GM13976 (cell line): ENCODE data around the gene SLC4A5.
"Not testable (repeated sequence)": the region's sequence is repeated elsewhere in the genome, so short reads cannot be mapped to it uniquely, and the experiment has no call there.

Experiments
- DNase-seq: peaks from one replicate; pipeline ENCODE4 v3.0.0; 2012; ENCODE audit warnings: low spot score
- CTCF ChIP-seq: IDR thresholded peaks from 2 replicates; pipeline ENCODE4 v1.5.1; 2012; ENCODE audit warnings: borderline replicate concordance, mild to moderate bottlenecking; ENCODE audit not compliant: insufficient read depth; ENCODE audit errors: extremely low read depth, missing control alignments, control extremely low read depth
- in situ Hi-C: fragments of 300-500 bp; cut with MboI; formaldehyde crosslinking; loops from one replicate; pipeline ENCODE4 v1.12.0; 2022; ENCODE audit warnings: low sequenced_read_pairs, mixed read lengths, inconsistent platforms; ENCODE audit not compliant: unreplicated experiment

The SLC4A5 gene

DNA sequence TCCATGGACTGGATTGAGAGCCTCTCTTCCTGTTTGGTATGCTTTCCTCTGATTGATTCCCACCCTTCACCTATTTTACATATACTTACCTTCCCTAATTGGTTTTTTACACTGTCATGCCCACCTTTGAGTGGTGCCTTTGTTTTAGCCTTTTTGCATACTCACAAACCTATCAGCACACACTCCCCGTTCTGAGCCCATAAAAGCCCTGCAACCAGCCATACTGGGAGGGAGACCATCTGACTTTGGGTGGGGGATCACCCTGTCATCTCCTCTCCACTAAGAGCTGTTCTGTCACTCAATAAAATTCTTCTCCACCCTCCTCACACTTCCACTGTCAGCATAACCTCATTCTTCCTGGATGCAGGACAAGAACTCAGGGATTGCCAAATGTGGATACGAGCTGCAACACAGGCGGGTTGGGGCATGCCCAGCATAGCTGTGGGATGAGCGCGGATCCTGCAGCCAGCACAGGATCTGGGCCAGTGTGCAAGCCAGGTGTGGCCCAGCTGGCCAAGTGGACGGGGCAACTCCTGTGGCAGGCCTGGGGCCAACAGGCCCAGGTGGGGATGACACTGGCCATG lies 155.1 kb downstream of the SLC4A5 start:
- in situ Hi-C loops, result no loop called here
- TF ChIP-seq CTCF, result no peak
- no peak for DNase-seq

- in situ Hi-C loops, DNase-seq: not testable (repeated sequence)
These were observed 156.5 kb downstream of the SLC4A5 start for GRCh38 chr2:74186706-74187105.

DNA sequence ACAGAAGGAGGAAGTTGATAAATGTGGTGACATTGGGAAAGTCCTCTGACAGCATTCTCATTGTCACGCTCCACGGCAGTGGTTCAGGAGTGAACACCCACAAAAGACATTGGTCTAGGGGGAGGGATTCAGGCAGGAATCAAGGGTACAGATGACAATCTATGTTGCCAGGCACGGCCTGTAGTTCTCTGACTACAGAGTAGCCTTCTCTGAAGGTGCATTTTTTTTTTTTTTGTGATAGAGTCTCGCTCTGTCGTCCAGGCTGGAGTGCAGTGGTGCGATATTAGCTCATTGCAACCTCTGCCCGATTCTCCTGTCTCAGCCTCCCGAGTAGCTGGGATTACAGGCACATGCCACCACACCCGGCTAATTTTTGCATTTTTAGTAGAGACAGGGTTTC lies 157.2 kb downstream of the SLC4A5 start:
- no peak for TF ChIP-seq CTCF
- in situ Hi-C loops, result no loop called here
- DNase-seq, result peak; percentile 73

DNA sequence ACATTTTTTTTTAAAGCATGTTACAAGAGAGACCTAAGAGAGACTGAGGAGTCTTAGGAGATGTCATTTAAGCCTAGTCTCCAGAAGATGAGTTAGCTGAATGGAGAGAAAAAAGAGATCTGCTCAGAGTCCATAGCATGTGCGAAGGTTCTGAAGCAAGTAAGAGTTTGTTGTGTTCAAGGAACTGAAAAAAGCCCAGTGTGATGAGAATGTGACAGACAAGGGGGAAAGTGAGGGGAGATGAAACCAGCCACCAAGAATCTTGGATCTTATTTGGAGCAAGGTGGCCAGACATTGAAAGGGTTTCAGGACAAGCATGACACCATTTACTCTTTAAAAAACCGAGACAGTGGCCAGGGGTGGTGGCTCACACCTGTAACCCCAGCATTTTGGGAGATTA lies 159.3 kb downstream of the SLC4A5 start:
- in situ Hi-C loops, result no loop called here
- TF ChIP-seq CTCF, result no peak
- no peak for DNase-seq

DNA sequence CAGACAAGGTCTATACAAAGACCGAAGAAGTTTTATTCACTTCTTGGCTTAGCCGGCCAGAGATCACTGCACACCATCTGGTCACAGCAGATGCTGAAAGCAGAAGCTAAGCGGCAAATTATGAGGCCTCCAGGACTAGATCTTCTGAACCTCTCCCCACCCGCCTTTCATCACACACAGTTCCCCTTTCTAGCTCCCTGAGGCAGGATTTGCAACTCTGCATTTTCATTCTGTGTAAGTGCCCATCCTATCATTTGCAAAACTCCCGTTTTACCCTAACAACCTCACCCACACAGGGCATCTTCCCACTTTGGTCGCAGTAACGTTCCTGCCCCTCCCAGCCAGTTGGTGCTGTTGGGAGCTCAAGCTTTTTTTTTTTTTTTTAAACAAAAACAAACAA lies 161.5 kb downstream of the SLC4A5 start:
- peak; percentile 57 for DNase-seq
- in situ Hi-C loops, result no loop called here
- TF ChIP-seq CTCF, result no peak

- in situ Hi-C loops, result no loop called here
- TF ChIP-seq CTCF, result no peak
- no peak for DNase-seq
These were observed 164.0 kb downstream of the SLC4A5 start for GRCh38 chr2:74179063-74179865.
